ENCODE results near the gene COL5A1. TPM values are rescaled to one million over a fixed set of nuclear protein-coding genes. Genes with fewer than 3 reads are reported as not detected.
A peak's percentile ranks its signal among the peaks of the same experiment; 100 is the strongest.
"Not testable (repeated sequence)": the region's sequence is repeated elsewhere in the genome, so short reads cannot be mapped to it uniquely, and the experiment has no call there.

COL5A1 gene
- total and polyA plus RNA-seq, 2 experiments from 2014 or later, result 211 to 812 TPM

GRCh38 chr9:134710271-134710540 lies 68.6 kb downstream of the COL5A1 start:
- Histone ChIP-seq H4K20me1 (ENCODE audit: insufficient read depth) (peaks cover 14% of the 10 kb centered on the region; the same call in 1 of the 2 replicates), H3K4me2 (ENCODE audit: unreplicated experiment) (no peak overlapping the region), H3K27me3 (replicated peaks; ENCODE audit: insufficient read depth) (no peaks in the 10 kb centered on the region), H3K9me3 (ENCODE audit: low read depth) (no peaks in the 10 kb centered on the region), H3K9ac (peak overlapping the region; percentile 9; the same call in 1 of the 2 replicates), H3F3A (ENCODE audit: insufficient read depth) (peaks cover 15% of the 10 kb centered on the region), H3K36me3 (ENCODE audit: low read depth) (peaks cover 18% of the 10 kb centered on the region), H3K4me1 (ENCODE audit: insufficient read depth) (peaks cover 8% of the 10 kb centered on the region; the same call in 1 of the 2 replicates), H3K9me2 (ENCODE audit: insufficient read depth) (no peaks in the 10 kb centered on the region), H2AFZ (no peak overlapping the region), H3K79me2 (ENCODE audit: insufficient read depth) (peaks cover 98% of the 10 kb centered on the region), H3K4me3 (no peak overlapping the region), H3K27ac (peak overlapping the region; percentile 63)
- no peak for TF ChIP-seq EZH2phosphoT487 (IDR thresholded peaks at IDR 0.05; ENCODE audit: insufficient read depth, low read depth)
- no peak for TF ChIP-seq EZH2 (IDR thresholded peaks at IDR 0.05; ENCODE audit: insufficient read depth, poor library complexity, severe bottlenecking)
- 55 to 61% methylated on average over 7 to 8 of the region's 8 CpGs for WGBS, 2 experiments (ENCODE audit: low coverage in 1 of 2, low lambda C conversion rate in 2 of 2, missing lambda C conversion rate in 2 of 2)
- in situ Hi-C loops (cut with MboI), result no loop called here
- DNase-seq, result peak; percentile 34

- no peak overlapping the region for H3K4me2 ChIP-seq (ENCODE audit: unreplicated experiment)
- H3K9me2 ChIP-seq (ENCODE audit: insufficient read depth), result no peaks in the 10 kb centered on the region
- 50 to 62% methylated on average over 7 to 12 of the region's 12 CpGs for WGBS, 2 experiments (ENCODE audit: low coverage in 1 of 2, low lambda C conversion rate in 2 of 2, missing lambda C conversion rate in 2 of 2)
- peaks cover 18% of the 10 kb centered on the region for H3K36me3 ChIP-seq (ENCODE audit: low read depth)
- no peak for DNase-seq
- no peaks in the 10 kb centered on the region for H3K9me3 ChIP-seq (ENCODE audit: low read depth)
- no peak overlapping the region for H2AFZ ChIP-seq
- H3K27me3 ChIP-seq (replicated peaks; ENCODE audit: insufficient read depth), result no peaks in the 10 kb centered on the region
- no peak overlapping the region for H3K9ac ChIP-seq
- no peak overlapping the region for H3K4me3 ChIP-seq
- peaks cover 14% of the 10 kb centered on the region; the same call in 1 of the 2 replicates for H4K20me1 ChIP-seq (ENCODE audit: insufficient read depth)
- TF ChIP-seq EZH2 (IDR thresholded peaks at IDR 0.05; ENCODE audit: insufficient read depth, poor library complexity, severe bottlenecking), result no peak
- no peak for TF ChIP-seq EZH2phosphoT487 (IDR thresholded peaks at IDR 0.05; ENCODE audit: insufficient read depth, low read depth)
- H3F3A ChIP-seq (ENCODE audit: insufficient read depth), result peaks cover 22% of the 10 kb centered on the region
- no peak overlapping the region for H3K27ac ChIP-seq
- H3K4me1 ChIP-seq (ENCODE audit: insufficient read depth), result peaks cover 8% of the 10 kb centered on the region; the same call in 1 of the 2 replicates
- in situ Hi-C loops (cut with MboI), result no loop called here
- peaks cover 98% of the 10 kb centered on the region for H3K79me2 ChIP-seq (ENCODE audit: insufficient read depth)
Measured at GRCh38 chr9:134710901-134711300, 69.3 kb downstream of the COL5A1 start.

GRCh38 chr9:134712243-134712642 lies 70.6 kb downstream of the COL5A1 start:
- Histone ChIP-seq H3F3A (ENCODE audit: insufficient read depth) (peaks cover 27% of the 10 kb centered on the region), H3K9ac (no peak overlapping the region), H2AFZ (no peak overlapping the region), H3K4me1 (ENCODE audit: insufficient read depth) (no peaks in the 10 kb centered on the region), H3K4me3 (no peak overlapping the region), H3K79me2 (ENCODE audit: insufficient read depth) (peaks cover 98% of the 10 kb centered on the region), H3K36me3 (ENCODE audit: low read depth) (peaks cover 25% of the 10 kb centered on the region), H3K4me2 (ENCODE audit: unreplicated experiment) (no peak overlapping the region), H4K20me1 (ENCODE audit: insufficient read depth) (peaks cover 9% of the 10 kb centered on the region; the same call in 1 of the 2 replicates), H3K27ac (no peak overlapping the region), H3K9me3 (ENCODE audit: low read depth) (no peaks in the 10 kb centered on the region), H3K9me2 (ENCODE audit: insufficient read depth) (no peaks in the 10 kb centered on the region), H3K27me3 (replicated peaks; ENCODE audit: insufficient read depth) (no peaks in the 10 kb centered on the region)
- in situ Hi-C loops (cut with MboI), result no loop called here
- no peak for DNase-seq
- TF ChIP-seq EZH2phosphoT487 (IDR thresholded peaks at IDR 0.05; ENCODE audit: insufficient read depth, low read depth) (no peak), EZH2 (IDR thresholded peaks at IDR 0.05; ENCODE audit: insufficient read depth, poor library complexity, severe bottlenecking) (no peak)
- 55% methylated on average over 2 of the region's 2 CpGs; no CpG with 5 or more reads in 1 of the 2 experiments for WGBS, 2 experiments (ENCODE audit: low coverage in 1 of 2, low lambda C conversion rate in 2 of 2, missing lambda C conversion rate in 2 of 2)

GRCh38 chr9:134712926-134713325 lies 71.3 kb downstream of the COL5A1 start:
- WGBS, 2 experiments (ENCODE audit: low coverage in 1 of 2, low lambda C conversion rate in 2 of 2, missing lambda C conversion rate in 2 of 2), result 55 to 57% methylated on average over 10 of the region's 10 CpGs
- no peak for DNase-seq
- Histone ChIP-seq H3K4me3 (no peak overlapping the region), H3K36me3 (ENCODE audit: low read depth) (peaks cover 31% of the 10 kb centered on the region), H3K9me3 (ENCODE audit: low read depth) (no peaks in the 10 kb centered on the region), H2AFZ (no peak overlapping the region), H4K20me1 (ENCODE audit: insufficient read depth) (peaks cover 9% of the 10 kb centered on the region; the same call in 1 of the 2 replicates), H3K9ac (no peak overlapping the region), H3K4me2 (ENCODE audit: unreplicated experiment) (no peak overlapping the region), H3K27me3 (replicated peaks; ENCODE audit: insufficient read depth) (no peaks in the 10 kb centered on the region), H3K79me2 (ENCODE audit: insufficient read depth) (peaks cover 98% of the 10 kb centered on the region), H3F3A (ENCODE audit: insufficient read depth) (peaks cover 33% of the 10 kb centered on the region), H3K4me1 (ENCODE audit: insufficient read depth) (no peaks in the 10 kb centered on the region), H3K27ac (peak overlapping the region; percentile 12; the same call in 1 of the 2 replicates), H3K9me2 (ENCODE audit: insufficient read depth) (no peaks in the 10 kb centered on the region)
- in situ Hi-C loops (cut with MboI), result no loop called here
- TF ChIP-seq EZH2 (IDR thresholded peaks at IDR 0.05; ENCODE audit: insufficient read depth, poor library complexity, severe bottlenecking), result no peak
- no peak for TF ChIP-seq EZH2phosphoT487 (IDR thresholded peaks at IDR 0.05; ENCODE audit: insufficient read depth, low read depth)

GRCh38 chr9:134715536-134715935 lies 73.9 kb downstream of the COL5A1 start:
- Histone ChIP-seq H3F3A (ENCODE audit: insufficient read depth) (peaks cover 46% of the 10 kb centered on the region), H3K79me2 (ENCODE audit: insufficient read depth) (peaks cover 98% of the 10 kb centered on the region), H4K20me1 (ENCODE audit: insufficient read depth) (peaks cover 15% of the 10 kb centered on the region; the same call in 1 of the 2 replicates), H3K27ac (peak overlapping the region; percentile 41; the same call in 1 of the 2 replicates), H3K36me3 (ENCODE audit: low read depth) (peaks cover 31% of the 10 kb centered on the region)
- H2AFZ ChIP-seq; H3K4me1 ChIP-seq (ENCODE audit: insufficient read depth); DNase-seq; H3K27me3 ChIP-seq (replicated peaks; ENCODE audit: insufficient read depth); H3K9me3 ChIP-seq (ENCODE audit: low read depth); H3K9me2 ChIP-seq (ENCODE audit: insufficient read depth); H3K4me3 ChIP-seq; in situ Hi-C loops (cut with MboI); H3K9ac ChIP-seq; H3K4me2 ChIP-seq (ENCODE audit: unreplicated experiment): not testable (repeated sequence)
- 79 to 83% methylated on average over 5 of the region's 5 CpGs for WGBS, 2 experiments (ENCODE audit: low coverage in 1 of 2, low lambda C conversion rate in 2 of 2, missing lambda C conversion rate in 2 of 2)
